NCI-H2081 treated with DMSO at 0.1 percent for 48 hours (cell line): ENCODE results near the gene DHFR.
A peak's percentile ranks its signal among the peaks of the same experiment; 100 is the strongest.
"Not testable (repeated sequence)": the region's sequence is repeated elsewhere in the genome, so short reads cannot be mapped to it uniquely, and the experiment has no call there.

Source experiments
- DNase-seq: peaks from one replicate; lab custom pipeline; 2025; lab: John Stamatoyannopoulos, UW

Gene DHFR

DNA sequence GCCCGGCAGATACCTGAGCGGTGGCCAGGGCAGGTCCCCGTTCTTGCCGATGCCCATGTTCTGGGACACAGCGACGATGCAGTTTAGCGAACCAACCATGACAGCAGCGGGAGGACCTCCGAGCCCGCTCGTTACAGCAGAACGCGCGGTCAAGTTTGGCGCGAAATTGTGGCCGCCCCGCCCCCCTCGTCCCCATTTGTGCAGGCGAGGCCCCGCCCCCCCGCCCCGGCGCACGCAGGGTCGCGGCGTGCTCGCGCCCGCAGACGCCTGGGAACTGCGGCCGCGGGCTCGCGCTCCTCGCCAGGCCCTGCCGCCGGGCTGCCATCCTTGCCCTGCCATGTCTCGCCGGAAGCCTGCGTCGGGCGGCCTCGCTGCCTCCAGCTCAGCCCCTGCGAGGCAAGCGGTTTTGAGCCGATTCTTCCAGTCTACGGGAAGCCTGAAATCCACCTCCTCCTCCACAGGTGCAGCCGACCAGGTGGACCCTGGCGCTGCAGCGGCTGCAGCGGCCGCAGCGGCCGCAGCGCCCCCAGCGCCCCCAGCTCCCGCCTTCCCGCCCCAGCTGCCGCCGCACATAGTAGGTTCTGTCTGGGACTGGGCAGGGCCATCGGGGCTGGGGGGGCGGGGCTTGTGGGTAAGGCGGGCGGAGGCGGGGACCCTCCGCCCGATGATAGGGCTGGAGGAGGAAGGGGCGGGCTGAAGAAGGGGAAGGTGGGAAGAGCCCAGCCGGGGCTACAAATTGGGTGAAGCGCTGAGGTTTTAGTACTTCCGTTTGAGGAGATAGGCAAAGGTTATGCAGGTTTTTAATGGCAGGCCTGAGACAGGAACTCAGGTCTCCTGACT is at the start of gene DHFR, which contains the start of gene MSH3:
TSS of gene DHFR (minus strand) at position 593 of the 840 bp plus-strand sequence. CDS start at position 99, 494 bp downstream.
TSS of gene MSH3 (plus strand) at position 262 of the 840 bp plus-strand sequence. CDS start at position 338, 76 bp downstream.
- peak; percentile 29 for DNase-seq

GRCh38 chr5:80704221-80704620 is 49.4 kb upstream of the DHFR start:
- no peak for DNase-seq

- DNase-seq: no peak
These were observed 49.0 kb upstream of the DHFR start for GRCh38 chr5:80703747-80704146.

GRCh38 chr5:80703291-80703690 is 48.5 kb upstream of the DHFR start:
- DNase-seq: no peak

GRCh38 chr5:80701597-80701996 is 46.8 kb upstream of the DHFR start:
- no peak for DNase-seq

- DNase-seq: no peak
These were observed 43.6 kb upstream of the DHFR start for GRCh38 chr5:80698369-80698768.

- no peak for DNase-seq
These were observed 42.3 kb upstream of the DHFR start for GRCh38 chr5:80697100-80697499.

GRCh38 chr5:80696450-80696849 is 41.7 kb upstream of the DHFR start:
- no peak for DNase-seq

GRCh38 chr5:80695666-80696065 is 40.9 kb upstream of the DHFR start:
- no peak for DNase-seq

DNA sequence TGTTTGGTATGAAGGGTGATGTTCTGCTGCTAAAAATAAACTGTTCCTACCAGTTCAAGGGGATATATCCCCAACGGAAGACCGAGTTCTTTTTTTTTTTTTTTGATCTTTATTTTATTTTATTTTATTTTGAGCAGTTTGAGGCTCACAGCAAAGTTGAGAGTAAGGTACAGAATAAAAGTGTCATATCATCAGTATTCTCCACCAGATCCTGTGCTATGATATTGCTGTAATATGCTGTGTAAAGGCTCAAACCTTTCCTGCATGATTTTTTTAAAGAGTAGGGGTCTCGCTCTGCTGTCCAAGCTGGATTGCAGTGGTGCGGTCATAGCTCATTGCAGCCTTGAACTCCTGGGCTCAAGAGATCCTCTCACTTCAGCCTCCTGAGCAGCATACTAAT is 34.8 kb upstream of the DHFR start:
- DNase-seq: no peak

GRCh38 chr5:80688648-80689420 is 34.1 kb upstream of the DHFR start:
- no peak for DNase-seq

GRCh38 chr5:80686757-80687156 is 32.0 kb upstream of the DHFR start:
- DNase-seq: no peak

GRCh38 chr5:80676706-80677105 is 21.9 kb upstream of the DHFR start:
- DNase-seq: no peak

DNA sequence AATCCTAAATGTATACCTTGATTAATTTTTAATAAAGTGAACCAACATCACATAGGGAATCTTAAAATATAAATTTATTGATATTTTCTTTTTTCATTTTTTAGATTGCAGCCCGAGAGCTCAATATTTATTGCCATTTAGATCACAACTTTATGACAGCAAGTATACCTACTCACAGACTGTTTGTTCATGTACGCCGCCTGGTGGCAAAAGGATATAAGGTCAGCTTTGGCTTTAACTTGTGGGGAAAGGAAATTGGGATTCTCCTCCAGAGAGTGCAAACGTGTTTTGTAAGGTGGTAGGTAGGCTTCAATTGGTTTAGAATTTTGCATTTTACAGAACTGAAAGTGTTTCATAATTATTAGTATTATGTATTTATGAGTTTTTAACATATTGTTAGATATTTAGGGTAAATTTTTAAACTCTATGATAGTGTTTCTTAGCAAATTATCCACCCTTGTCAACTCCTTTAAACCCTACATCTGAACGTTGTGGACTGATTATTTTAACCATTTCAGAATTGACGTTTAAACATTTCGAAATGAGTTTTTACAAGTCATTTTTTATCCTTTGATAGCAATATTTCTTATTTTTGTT is 17.5 kb upstream of the DHFR start:
- no peak for DNase-seq

- DNase-seq: no peak
These were observed 13.5 kb upstream of the DHFR start for GRCh38 chr5:80668016-80668969.

GRCh38 chr5:80667384-80667783 is 12.6 kb upstream of the DHFR start:
- no peak for DNase-seq

GRCh38 chr5:80665057-80665456 is 10.3 kb upstream of the DHFR start:
- DNase-seq: no peak

DNA sequence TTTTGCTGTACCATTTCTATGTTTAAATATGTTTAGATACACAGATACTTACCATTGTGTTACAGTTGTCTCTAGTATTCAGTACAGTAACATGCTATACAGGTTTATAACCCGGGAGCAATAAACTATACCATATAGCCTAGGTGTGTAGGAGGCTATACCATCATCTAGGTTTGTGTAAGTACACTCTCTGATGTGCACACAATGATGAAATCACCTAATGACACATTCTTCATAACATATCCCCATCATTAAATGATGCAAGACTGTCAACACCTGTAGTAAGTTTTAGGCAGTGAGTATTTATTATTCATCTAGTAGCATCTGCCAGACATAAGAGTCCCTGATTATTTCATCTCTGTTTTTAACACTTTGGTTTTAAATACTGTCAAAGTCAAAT is 7.3 kb upstream of the DHFR start:
- DNase-seq: no peak

DNA sequence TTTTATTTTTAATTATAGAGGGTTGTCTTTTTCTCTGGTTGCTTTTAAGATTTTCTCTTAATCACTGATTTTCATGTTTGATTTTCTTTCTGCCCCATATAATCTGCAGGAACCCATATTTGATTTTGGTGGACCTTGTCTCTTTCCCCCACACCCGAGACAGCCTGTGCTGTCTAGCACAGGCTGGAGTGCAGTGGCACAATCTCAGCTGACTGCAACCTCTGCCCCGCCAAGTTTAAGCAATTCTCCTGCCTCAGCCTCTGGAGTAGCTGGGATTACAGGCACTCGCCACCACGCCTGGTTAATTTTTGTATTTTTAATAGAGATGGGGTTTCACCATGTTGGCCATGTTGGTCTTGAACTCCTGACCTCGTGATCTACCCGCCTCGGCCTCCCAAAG is 5.9 kb upstream of the DHFR start:
- DNase-seq: not testable (repeated sequence)

GRCh38 chr5:80659106-80659505 is 4.3 kb upstream of the DHFR start:
- DNase-seq: no peak

DNA sequence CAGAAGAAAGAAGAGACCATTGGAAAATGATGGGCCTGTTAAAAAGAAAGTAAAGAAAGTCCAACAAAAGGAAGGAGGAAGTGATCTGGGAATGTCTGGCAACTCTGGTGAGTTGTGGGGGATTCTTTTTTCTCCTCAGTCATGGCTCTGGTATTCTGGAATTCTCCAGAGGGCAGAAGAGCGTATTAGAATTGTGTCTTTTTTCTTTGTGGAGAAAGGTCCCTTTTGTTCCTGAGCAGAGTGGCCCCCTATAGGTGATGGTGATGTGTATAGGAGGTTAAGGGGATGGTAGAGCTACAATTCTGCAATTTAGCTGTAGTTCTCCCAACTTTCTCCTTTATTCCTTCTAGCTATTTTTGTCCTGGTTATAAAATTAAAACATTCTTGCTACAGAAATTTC is 1.6 kb upstream of the DHFR start:
- no peak for DNase-seq
